ENCODE data around the gene OR51E1.

The OR51E1 gene

GRCh38 chr11:4654635-4655369, 11.0 kb downstream of the OR51E1 start:
- no peak for ATAC-seq
- no peak for DNase-seq

DNA sequence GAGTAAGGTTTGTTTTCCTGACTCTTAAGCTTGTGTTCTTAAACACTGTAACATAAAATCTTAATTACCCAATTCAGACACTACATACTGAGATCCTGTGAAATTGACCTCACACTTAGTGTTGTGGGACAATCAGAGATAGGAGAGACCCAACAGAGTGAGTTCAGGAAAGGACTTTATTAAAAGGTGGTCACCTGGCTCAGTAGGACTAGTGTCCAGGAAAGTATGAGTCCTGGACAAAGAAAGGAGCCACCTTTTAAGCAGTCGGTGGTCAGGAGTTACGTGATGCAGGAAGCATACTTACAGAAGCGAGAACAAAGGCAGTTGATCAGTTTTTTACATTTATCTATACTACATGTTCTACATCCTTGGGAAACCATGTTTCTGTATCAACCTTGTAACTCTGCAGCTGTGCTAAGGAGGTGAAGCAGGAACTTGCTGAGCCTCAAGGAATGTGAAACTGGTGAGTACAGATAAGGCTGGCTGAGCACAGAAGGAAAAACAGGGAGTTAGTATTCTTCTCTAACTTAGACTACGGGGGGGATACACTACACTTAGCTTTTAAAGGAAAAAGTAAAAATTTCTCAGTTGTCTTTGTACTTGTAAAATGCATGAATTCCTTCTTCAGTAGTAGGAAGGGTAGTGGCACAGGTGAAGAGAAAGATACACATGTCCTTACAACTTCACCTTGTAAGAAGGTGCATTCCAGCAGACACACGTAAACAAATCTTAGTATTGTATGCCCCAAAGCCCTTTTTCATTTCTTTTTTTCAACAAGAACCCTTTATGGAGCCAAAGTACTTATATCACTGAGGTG, 15.1 kb downstream of the OR51E1 start:
- ATAC-seq: no peak
- no peak for DNase-seq

DNA sequence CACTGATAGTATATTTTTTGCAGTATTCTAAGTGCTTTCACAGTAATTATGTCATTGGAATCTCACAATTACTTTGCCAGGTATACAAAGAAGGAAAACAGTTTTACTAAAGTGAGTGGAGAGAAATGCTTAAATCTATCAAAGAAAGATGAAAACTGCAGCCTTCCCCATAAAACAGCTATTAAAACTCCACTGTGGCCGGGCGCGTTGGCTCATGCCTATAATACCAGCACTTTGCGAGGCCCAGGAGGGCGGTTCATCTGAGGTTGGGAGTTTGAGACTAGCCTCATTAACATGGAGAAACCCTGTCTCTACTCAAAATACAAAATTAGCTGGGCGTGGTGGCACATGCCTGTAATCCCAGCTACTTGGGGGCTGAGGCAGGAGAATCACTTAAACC, 19.1 kb downstream of the OR51E1 start:
- DNase-seq: no peak
- ATAC-seq: no peak

DNA sequence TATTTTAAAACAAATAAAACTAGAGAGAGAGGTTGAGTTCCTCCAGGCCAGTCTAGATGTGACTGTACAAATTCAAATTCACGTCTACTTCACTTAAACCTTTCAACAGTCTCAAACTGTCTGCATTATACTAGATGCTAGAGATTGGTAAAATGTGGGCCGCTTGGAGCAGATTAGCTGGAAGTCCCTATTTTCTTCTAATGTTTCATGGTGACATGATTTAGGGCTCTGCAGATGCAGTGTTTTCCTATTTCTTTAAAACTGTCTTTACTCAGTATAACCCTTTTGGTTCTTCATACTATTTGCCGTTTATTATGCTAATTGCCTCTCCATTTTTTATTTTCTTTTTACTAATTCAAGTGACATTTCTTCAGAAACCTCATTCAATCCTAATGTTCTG, 20.4 kb downstream of the OR51E1 start:
- no peak for ATAC-seq
- no peak for DNase-seq

DNA sequence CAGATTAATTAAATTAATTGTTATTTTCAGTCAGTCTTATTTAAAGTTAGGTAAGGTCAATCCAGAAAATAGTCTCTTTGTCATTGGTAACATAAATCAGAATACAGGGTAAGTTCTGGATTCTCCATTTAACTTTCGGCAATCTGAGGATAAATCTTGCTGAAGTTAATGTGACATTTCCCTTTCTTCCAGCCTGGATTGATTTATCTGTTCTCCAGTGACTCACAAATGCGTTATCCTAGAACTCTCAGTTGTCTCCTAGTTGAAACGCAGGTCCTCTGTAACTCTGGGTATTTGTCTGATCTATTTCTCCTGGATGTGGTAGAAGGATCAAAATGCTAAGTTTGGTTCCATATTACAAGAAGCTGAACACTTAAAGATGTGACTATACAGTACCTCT, 21.0 kb downstream of the OR51E1 start:
- ATAC-seq (no peak), DNase-seq (no peak)

DNA sequence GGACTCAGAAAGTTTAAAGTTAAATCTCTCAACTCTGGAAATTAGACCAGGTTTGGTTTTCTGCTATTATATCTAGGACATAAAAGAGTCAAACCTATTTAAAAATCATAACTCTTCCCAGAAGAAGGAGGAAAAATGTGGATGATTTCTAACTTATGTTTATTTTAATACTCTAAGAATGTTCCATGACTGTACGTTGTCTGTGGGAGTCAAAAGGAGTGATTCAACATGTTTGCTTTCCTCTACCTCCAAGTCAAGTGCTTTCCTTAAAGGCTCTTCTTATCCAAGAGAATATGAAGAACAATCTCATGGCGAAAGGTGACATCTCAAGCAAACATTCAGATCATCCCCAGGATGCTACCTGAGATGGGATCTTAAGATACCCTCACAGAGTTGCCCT, 21.6 kb downstream of the OR51E1 start:
- no peak for DNase-seq
- ATAC-seq: no peak

GRCh38 chr11:4671741-4672140, 28.0 kb downstream of the OR51E1 start:
- ATAC-seq (no peak), DNase-seq (no peak)

GRCh38 chr11:4672470-4672869, 28.7 kb downstream of the OR51E1 start:
- ATAC-seq: no peak
- no peak for DNase-seq

GRCh38 chr11:4673781-4674180, 30.0 kb downstream of the OR51E1 start:
- ATAC-seq (no peak), DNase-seq (no peak)

GRCh38 chr11:4677948-4678347, 34.2 kb downstream of the OR51E1 start:
- no peak for DNase-seq
- ATAC-seq: no peak

DNA sequence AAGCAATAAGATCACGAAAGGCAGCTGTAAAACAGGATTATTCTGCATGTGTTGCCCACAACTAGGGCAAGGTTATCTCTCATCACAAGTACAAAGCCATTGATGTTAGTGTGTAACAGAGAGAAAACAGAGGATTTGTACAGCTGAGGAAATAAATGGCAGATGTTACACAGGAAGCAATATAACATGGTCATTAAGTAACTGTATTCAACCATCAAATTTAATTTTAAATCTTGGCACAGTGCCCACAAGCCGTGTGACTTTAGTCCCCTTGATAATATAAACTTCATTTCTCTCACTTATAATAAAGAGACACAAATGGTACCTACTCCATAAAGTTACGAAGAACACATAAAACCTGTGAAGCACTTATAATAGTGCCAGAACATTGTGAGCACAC, 36.6 kb downstream of the OR51E1 start:
- ATAC-seq (no peak), DNase-seq (no peak)

DNA sequence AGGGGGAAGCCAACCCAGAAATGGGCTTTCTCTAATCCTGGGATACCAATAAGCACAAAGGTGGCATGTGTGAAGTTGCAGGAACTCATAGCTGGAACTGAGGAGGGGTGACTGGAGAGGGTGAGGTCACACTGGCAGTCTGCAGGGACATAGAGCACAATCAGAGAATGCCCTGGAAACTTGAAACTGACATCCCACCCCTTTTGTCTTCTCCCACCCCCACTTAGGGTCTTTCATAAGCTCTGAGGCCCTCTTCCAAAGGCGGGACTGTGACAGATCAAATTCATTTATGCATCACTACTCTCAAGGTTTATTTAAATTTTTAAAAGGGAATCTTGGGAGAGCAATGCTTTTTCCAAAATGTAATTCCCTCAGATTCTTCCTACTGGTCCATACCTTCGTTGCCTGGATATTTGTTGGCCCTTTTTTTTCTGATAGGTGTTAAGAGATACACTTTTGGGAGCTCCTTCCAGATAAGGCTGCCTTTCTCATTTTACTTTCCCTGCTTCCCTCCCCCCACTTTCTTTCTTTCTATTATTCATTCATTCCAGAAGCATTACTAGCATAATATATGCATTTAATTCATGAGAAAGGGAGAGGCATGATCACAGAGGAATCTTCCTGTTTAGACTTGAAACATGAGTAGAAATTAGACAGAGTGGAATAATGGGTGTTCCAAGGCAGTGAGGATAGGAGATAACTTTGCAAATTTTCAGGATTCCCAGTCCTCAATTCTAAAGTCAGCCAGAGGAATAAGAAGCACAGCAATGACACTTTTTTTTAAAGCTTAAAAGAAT, 39.0 kb downstream of the OR51E1 start:
- DNase-seq (no peak), ATAC-seq (no peak)

- ATAC-seq (no peak), DNase-seq (no peak)
These were observed 41.0 kb downstream of the OR51E1 start for GRCh38 chr11:4684631-4685285.

GRCh38 chr11:4695442-4695841, 51.7 kb downstream of the OR51E1 start:
- ATAC-seq (no peak), DNase-seq (no peak)

- no peak for ATAC-seq
These were observed 53.8 kb downstream of the OR51E1 start, which contains the start of gene OR51E2 for GRCh38 chr11:4697585-4697984. OR51E2 (minus strand) TSS chr11:4697853; CDS start chr11:4682711, 15,142 bp downstream.

GRCh38 chr11:4699697-4700435, 56.1 kb downstream of the OR51E1 start:
- ATAC-seq: no peak
- no peak for DNase-seq

More at GRCh38 chr11:4697585-4697984, 53.8 kb downstream of the OR51E1 start, which contains the start of gene OR51E2:
- DNase-seq: no peak

GRCh38 chr11:4700436-4700820, 56.6 kb downstream of the OR51E1 start:
- no peak for ATAC-seq
- no peak for DNase-seq

- no peak for DNase-seq
- no peak for ATAC-seq
These were observed 60.4 kb downstream of the OR51E1 start, which contains the start of gene MMP26 for GRCh38 chr11:4704054-4704789. MMP26 (plus strand) TSS chr11:4704784.

GRCh38 chr11:4704790-4705334, 61.1 kb downstream of the OR51E1 start:
- no peak for DNase-seq
- ATAC-seq: no peak
